Measurements from ENCODE around the gene HCCS.

- TF ChIP-seq CBX5 (CRISPR knock-in tag; IDR thresholded peaks at IDR 0.05; ENCODE audit: borderline replicate concordance) (no peak), ZNF121 (CRISPR knock-in tag; IDR thresholded peaks at IDR 0.05) (no peak)
Measured at GRCh38 chrX:11066812-11067211, 44.3 kb upstream of the HCCS start.

Data from HepG2 (cell line).